Effector CD8-positive, alpha-beta T cell (primary cell): Measurements from ENCODE around the gene PAIP2B.
A peak's percentile ranks its signal among the peaks of the same experiment; 100 is the strongest.
"Not testable (repeated sequence)": the region's sequence is repeated elsewhere in the genome, so short reads cannot be mapped to it uniquely, and the experiment has no call there.

Experiments used
- DNase-seq: peaks from one replicate; lab custom pipeline; 2025; lab: John Stamatoyannopoulos, UW
- total RNA-seq, 4 experiments: gene quantifications; one replicate each; lab custom pipeline; 2026; lab: John Stamatoyannopoulos, UW

Gene PAIP2B, protein sequence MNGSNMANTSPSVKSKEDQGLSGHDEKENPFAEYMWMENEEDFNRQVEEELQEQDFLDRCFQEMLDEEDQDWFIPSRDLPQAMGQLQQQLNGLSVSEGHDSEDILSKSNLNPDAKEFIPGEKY
- 5.7 to 18.7 (median 16.9) reads per million in 4 experiments for total RNA-seq

DNA sequence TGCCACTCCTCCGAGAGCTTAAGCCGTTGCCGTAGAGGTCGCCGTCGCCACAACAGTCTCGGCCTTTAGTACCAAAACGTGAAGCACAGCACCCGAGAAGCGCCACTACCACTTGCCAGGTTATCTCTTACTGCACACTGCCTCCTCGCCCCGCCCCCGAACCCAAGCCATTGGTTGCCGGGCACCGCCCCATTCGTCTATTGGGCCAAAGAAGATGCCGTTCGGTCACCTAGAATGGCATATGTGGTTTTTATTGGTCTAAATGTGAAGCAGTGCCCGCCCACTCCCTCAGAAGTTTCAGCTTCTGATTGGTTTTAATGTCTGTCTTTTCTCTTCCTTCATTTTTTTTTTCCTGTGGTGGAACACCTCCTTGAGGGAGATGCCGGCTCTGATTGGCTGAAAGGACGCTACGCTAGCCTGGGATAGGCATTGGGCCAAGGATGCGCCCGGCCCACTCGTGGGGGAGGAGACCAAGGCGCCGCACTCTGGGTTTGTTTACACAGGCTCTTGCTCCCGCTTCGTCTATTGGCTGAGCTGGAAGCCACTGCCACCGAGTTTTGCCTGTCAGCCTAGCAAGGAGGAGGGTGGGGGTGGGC lies at the start of gene PAIP2B:
Gene PAIP2B (minus strand): TSS at position 139 of the 596 bp plus-strand sequence. CDS start 24,514 bp downstream, outside the sequence.
- peak; percentile 99 for DNase-seq

DNA sequence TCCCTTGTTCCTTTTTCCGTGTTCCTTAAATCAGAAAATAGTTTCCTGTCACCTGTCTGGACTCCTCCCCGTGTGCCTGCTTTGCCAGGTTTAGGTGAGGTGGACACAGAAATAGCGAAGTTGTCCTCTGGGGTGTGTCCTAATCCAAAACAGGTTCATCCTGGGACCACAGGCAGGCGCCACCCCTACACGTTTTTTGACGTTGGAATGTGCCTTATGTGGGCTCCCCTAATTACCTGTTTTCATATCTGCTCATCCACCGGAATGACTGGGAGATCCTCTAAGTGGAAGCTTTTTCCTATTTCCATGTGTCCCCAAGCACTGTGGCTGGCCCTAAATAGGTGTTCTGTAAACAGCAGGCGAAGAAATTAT lies 49.0 kb upstream of the PAIP2B start:
- DNase-seq, result no peak

DNA sequence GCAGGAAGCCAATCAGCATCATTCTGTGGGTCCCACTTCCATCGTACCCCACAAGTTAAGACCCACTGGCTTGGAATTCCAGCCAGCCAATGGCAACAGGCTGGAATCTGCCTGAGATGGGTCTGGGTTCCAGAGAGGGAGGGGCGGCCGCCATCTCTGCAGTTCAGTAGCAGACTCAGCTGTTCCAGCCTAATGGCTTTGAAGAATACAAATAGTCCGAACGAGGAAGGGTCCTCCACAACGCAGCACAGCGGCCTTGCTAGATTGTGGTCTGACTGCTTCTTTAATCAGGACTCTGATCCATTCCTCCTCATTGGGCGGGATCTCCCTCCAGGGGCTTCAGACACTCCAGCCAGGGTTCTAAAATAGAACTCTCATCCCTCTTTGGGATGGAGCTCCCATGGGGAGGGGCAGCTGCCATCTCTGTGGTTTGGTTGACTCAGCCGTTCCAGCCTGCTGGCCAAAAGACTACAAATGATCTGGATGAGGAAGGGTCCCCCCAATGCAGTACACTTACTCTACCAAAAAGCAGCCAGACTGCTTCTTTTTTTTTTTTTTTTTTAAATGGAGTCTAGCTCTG lies 42.7 kb upstream of the PAIP2B start:
- no peak for DNase-seq

DNA sequence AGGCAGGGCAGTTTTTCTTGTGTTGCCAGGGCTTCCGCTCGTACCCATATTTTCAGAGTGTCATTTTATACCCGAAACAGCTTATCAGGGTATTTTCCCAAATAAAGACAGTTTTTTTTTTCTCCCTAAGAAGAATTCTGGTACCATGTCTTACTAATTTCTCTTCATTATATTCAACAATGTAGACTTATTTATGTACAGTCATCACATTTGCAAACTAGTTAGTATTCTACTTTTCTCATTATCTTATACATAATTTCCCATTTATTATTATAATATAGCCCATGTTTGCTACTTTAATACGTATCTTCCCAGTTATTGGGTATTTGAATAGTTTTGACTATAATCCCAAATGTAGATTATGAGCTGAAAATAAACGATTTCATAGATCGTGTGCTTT lies 36.5 kb upstream of the PAIP2B start:
- DNase-seq, result no peak

DNA sequence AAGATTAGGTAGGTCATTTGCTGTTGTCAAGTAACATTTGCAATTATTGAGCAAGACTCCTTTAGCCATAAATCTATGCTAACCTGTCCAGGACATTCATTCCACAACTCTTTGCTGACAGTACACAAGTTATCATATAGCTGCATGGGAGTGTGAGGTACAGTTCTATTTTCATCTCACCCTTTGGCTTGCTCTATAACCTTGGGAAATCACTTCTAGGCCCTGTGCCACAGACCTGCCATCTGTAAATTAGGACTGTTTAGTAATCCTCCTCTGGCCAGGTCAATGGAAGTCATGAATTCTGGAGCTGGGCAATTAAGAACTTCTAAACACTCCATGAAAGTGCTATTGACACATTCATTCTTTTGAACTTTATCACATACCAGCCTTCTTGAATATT lies 34.6 kb upstream of the PAIP2B start:
- no peak for DNase-seq

DNA sequence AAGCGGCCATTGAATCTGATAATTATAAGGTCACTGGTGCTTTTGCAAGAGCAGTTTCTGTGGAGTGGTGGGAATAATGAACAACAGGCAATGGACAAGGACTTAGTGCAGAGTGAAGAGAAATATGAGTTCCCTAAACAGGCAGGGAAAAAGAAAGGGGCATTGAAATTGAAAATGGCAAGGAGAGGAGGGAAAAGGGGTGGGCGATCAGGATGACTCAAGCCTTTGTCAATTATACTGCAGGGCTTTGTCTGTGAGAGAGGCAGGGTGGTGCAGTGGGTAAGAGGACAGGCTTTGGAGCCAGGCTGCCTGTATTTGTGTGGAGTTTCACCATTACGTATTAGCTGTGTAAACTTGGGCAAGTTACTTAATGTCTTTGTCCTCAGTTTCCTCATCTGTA lies 29.5 kb upstream of the PAIP2B start:
- no peak for DNase-seq

DNA sequence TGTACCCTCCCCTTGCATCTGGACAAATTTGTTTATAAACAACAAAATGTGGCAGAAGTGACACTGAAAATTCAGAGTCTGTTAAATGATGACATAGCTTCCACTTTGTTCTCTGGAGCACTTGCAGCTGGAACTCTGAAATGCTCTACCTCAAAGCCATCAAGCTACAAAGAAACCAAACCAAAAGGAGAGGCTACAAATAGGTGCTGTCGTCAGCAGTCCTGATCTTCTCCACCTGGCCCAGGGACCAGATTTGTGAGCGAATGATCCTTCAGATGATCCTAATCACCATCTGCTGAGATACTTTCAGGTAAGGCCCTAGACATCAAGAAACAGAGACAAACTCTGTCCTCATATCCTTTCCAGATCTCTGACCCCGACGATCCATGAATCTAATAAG lies 27.9 kb upstream of the PAIP2B start:
- DNase-seq, result no peak

DNA sequence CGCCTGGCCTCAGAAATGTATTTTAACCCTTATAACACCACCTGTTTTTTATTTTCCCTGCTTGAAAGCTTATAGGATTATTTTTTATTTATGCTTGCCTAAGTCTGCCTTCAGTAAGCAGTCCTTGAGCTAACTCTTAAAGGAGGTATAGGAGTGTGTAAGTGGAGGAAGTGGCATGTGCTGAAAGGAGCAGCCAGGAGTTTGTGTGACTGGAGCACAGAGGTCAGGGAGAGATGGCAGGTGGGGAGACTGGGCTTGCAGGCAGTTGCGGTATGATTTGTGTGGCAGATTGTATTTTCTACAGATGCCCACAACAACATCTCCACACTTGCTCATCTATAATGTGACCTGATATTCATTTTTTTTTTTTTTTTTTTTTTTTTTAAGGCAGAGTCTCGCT lies 27.2 kb upstream of the PAIP2B start:
- no peak for DNase-seq

DNA sequence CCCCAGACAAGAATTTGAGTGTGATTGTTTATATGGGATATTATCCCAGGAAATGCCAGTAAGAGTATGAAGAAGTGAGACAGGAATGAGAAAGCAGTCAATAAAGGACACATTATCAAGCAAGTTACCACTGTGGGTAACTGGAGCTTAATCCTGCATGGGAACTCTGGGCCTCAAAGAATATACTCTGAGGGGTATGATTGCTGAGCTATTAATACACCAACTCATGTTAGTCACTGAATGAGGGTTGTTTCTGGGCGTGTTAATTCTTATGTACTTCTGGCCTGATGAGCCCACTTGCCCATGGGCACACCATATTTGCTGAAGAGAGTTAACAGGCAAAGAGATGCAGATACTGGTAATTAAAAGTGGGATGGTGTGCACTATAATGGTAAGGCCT lies 26.6 kb upstream of the PAIP2B start:
- DNase-seq, result no peak

DNA sequence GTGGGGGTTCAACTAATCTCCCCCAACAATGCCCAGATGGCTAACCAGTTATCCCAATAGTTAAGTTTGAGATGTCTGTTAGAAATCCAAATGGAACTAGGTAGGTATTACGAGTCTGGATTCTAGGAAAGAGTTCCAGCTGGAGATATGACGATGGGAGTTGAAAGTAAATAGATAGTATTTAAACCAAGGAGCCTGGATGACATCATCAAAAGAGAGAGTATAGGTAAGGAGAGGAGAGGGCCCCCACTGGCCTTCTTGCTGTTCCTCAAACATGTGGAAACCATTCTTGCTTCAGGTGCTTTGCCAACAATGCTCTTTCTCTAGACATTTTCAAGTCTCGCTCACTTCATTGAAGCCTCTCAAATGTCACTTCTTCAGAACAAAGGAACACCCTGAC lies 26.0 kb upstream of the PAIP2B start:
- no peak for DNase-seq

DNA sequence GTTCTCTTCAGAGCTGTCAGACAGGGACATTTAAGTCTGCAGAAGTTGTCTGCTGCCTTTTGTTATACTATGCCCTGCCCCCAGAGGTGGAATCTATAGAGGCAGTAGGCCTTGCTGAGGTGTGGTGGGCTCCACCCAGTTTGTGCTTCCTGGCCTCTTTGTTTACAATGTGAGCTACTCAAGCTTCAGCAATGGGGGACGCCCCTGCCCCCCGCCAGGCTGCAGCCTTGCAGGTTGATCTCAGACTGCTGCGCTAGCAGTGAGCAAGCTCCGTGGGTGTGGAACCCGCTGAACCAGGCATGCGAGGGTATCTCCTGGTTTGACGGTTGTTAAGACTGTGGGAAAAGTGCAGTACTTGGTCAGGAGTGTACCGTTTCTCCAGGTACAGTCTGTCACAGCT lies 24.0 kb upstream of the PAIP2B start:
- DNase-seq, result no peak

DNA sequence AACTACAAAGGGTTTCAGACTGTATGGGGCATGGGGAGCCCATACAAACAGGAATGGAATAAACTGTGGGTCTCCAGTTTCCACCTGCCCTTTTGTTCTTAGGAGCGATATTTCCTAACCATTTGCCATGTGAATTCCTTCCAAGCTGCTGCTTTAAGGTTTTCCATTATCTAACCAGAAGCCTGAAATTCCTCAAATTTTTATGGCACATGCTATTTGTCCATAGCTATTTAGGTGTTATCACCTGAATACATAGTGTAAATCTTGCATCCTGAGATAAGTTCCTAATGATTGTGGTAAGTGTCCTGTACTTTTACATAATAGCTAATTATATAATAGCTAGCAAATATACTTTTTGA lies 17.4 kb upstream of the PAIP2B start:
- no peak for DNase-seq

DNA sequence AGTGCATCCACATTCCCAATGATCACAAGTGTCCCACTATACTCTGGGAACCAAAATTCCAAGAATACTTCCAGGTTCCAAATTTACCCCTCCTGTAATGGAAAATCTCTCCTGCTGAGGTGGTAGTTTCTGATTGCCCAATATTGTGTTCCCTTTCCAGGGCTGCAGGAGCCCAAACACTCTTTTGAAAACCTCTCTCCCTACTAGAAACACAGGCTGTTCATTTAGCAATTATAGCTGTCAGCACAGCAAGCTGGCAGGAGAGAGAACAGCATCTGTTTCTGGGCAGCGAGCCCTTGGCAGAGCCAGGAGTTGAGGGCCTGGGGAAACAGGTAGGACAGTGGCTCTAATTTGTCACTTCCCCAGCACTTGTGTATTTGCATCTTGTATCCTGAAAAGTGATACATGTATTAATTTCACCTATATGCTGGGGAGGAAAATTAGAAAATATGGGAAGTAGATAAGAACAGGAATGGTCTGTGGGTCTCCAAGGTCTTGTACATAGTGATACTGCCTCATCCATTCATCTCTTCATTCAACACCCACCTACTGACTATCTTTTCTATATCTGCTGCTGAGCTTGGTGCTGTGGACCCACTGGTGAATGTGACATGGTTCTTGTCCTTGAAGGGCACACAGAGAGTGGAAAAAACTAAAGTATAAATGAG lies 16.9 kb upstream of the PAIP2B start:
- no peak for DNase-seq

DNA sequence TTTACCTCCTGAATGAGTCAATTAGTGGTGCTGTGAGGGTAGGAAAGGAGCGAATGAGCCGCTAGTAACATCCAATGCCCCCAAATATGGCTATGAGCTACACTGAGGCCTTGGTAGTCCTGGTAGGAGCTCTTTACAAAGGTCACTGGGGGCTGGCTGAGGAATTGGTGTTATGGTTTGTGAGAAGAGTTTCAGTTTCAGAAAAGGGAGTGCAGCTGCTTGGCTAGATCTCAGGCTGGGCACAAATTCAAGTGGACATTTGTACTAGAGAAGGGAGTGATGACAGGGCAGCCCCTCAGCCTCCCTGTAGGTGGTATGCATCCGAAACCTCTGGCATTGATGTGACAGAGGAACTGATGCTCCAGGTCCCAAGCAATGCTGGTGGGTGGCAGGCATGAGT lies 13.9 kb upstream of the PAIP2B start:
- DNase-seq, result no peak

DNA sequence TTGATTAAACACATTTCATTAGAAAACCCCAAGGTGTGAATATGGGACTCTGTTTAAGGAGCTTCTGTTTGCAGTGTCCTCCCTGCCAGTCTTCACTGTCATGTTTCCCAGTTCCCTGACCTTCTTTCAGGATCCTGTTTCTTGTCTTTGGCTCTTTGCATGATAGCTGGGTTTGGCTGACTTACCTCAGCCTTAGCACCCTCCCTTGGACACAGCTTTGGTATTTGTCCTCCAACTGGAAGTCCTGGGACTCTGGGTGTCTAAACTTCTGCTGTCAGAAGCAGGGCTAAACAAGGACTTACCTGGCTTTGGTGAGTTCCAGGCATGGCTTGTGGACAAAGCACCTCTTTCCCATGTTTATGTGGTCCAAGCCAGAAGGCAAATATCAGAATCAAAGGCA lies 11.2 kb upstream of the PAIP2B start:
- no peak for DNase-seq

DNA sequence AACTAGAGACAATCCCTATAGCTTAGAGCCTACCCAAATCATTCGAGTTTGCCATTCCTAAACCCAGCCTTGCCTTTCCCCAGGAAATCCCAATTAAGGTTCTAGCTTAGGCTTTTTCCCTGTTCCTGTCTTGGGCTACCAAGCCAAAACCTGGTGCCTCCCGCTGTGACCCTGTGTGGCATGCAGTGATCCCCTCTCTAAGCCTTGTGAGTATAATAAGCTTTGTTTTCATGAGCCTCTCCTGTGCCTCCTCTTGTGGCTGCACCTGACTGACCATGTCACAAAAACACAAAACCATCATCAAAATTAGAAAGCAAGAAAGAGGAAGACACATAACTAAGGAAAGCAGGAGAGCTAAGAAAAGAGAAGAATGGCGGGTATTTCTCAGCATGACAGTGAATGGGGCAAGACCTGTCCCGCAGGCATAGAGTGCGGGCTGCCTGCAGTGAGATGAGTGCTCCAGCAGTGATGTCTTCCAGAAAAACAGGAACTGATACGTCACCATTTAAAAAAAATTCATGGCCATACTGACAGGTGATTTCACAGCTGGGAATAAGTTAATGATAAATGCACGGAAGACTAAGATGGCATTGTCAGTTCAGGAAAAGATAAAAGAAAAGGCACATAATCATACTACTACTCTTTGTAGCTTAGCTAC lies 9.2 kb upstream of the PAIP2B start:
- DNase-seq, result no peak

DNA sequence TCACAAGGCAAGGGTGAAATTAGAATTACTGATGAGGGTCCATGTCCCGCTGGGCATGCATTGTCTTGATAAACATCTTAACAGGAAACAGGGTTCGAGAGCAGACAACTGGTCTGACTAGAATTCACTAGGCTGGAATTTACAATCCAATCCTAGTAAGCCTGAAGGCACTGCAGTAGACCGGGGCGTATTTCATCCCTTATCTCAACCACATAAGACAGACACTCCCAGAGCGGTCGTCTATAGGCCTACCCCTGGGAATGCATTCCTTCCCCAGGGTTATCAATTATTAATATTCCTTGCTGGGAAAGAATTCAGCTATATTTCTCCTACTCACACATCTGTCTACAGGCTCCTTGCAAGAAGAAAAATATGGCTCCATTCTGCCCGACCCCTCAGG lies 6.2 kb upstream of the PAIP2B start:
- not testable (repeated sequence) for DNase-seq

DNA sequence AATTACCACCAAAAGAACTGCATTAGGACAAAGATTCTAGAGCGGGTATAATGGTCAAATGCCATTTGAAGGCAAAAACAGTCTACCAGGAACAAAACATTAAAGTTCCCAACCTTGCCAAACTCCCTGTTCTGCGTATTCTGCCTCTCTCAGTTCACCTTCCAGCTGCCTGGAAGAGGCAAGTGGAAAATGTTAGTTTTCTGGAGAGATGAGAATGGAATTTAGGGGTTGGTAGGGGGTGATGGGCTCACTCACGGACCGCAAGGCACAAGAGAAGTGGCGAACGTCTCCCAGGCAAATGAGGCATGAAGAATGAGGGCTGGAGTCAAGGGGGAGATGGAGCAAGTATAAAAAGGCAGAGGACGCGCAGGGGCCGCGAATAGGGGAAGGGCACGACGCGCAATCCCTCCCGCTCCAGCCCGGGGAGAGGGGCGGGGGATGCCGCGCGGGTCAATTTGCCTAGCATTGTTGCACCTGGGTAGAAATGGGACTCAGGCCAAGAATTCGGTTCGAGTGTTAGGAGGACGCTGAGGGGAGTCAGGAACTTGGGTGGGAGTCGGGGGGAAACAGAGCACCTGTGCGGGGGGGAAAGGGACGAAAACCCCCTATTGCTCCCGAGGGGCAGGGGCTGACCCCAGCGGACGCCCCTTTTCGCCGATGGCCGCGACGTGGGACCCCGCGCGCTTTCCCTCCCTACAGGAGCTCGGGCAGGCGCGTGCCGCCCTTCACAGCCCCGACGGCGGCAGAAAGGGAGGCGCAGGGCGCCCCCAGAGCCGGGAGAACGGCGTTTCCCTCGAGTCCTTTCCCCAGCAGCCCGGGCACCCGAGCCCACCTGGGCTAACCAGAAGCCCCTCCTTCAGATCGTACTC lies 573 bp downstream of the PAIP2B start:
- peak; percentile 34 for DNase-seq

DNA sequence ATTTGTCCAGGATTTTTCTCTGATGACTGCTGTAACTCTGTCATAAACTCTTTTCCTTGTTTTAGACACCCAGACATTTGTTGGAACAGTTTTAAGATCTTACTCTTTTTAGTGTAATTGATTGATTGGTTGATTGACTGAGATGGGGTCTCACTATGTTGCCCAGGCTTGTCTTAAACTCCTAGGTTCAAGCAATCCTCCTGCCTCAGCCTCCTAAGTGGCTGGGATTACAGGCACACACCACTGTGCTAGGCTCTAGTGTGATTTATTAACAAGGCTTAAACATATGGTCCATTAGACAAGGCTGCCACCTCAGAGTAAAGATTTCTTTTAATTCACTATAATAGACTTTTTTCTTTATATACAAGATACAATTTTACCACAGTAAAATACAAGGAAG lies 2.0 kb downstream of the PAIP2B start:
- DNase-seq, result no peak

DNA sequence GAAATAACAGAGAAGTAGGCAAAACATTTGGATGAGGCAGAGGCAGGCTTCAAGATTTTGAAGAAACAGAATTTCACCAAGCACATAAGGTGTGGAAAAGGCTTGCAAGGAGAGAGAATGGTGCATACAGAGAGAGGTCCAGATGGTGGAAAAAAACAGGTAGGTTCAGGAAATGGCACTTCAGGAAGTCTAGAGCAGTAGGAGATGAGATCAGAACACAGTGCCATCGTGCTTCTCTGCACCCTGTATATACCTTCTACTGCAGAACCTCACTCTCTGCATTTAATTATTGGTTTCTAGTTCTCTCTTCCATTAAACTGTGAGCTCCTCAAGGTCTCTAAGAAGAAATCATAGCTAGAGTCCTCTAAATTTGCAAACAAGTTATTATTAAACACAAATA lies 2.4 kb downstream of the PAIP2B start:
- no peak for DNase-seq

DNA sequence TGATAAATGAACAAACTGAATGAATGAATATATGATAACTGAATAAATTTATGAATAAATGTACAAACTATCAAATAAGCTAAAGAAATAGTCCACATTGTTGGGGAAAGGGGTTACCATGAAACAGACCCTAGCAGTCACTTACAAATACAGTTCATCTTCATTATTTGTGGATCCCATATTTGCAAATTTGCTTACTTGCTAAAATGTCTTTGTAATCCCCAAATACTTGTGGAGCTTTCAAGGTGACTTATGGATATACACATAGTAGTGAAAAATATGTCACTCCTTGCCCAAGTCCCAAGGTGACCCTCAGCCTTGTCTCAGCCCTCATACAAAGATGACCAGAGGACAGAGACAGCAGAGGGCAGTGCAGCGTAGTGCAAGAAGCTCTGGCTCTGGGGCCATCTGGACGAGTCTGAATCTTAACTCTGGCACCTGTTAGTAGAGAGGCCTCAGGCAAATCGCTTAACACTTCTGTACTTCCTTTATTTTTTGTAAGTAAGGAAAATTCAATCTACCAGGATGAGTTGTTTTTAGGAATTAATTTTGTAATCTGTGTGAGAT lies 3.1 kb downstream of the PAIP2B start:
- DNase-seq, result no peak

DNA sequence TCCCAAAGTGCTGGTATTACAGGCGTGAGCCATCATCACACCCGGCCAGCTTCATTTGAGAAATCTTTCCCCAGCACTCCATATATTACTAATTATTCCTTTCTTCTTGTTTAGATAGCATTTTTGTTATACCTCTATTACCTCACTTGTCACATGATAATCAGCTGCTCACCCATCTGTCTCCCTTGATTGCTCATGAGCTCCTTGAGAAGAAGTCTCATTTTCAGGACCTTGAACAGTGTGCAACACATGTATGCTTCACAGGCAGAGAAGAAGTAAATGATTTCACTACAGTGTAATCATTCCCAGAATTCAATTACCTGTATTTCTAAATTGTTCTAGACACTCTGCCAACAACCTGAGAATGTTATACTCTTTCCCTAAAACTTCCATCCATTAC lies 6.2 kb downstream of the PAIP2B start:
- DNase-seq, result no peak
